ENCODE results near the gene JPH4. TPM values are rescaled to one million over a fixed set of nuclear protein-coding genes. Genes with fewer than 3 reads are reported as not detected.

JPH4 gene
- total RNA-seq, 8 experiments from 2014 or later = 1.6 to 41.5 (median 21.9) TPM

GRCh38 chr14:23564181-23564812 lies 14.3 kb downstream of the JPH4 start:
- in situ Hi-C loops (cut with MboI; ENCODE audit: low pct_unique_long_range_greater_than_20kb in 2 of 9, low sequenced_read_pairs in 9 of 9, unreplicated experiment in 9 of 9) = loop anchor here in 7 of 9 experiments (5.0 to 25.0 kb wide), 4 partner anchors 79 to 252 kb away; partner anchors contain the start of genes BCL2L2 (in 4 of the 7), PABPN1 (in 4 of the 7) and PPP1R3E (in 4 of the 7)
- WGBS, 10 experiments = 68 to 100% (median 87%) methylated on average over 1 to 9 of the region's 13 CpGs; no CpG with 5 or more reads in 3 of the 10 experiments

GRCh38 chr14:23563473-23564180 lies 15.0 kb downstream of the JPH4 start:
- in situ Hi-C loops (cut with MboI; ENCODE audit: low pct_unique_long_range_greater_than_20kb in 2 of 9, low sequenced_read_pairs in 9 of 9, unreplicated experiment in 9 of 9) = loop anchor here in 7 of 9 experiments (5.0 to 25.0 kb wide), 4 partner anchors 79 to 251 kb away; partner anchors contain the start of genes BCL2L2 (in 4 of the 7), PABPN1 (in 4 of the 7) and PPP1R3E (in 4 of the 7)

More at GRCh38 chr14:23564181-23564812, 14.3 kb downstream of the JPH4 start:
- ATAC-seq (replicated peaks in 6 of 8) = no peak
- Histone ChIP-seq H3K27ac (no peak overlapping the region), H3K4me1 (replicated peaks in 1 of 2) (peaks cover 20 to 26% of the 10 kb centered on the region in 2 donors), H3K4me3 (no peak overlapping the region)

GRCh38 chr14:23562822-23563472 lies 15.6 kb downstream of the JPH4 start:
- ATAC-seq (replicated peaks in 6 of 8) = peak in 6 of 8 experiments; percentile 4 to 43 (median 31)
- no peak overlapping the region for H3K4me3 ChIP-seq
- in situ Hi-C loops (cut with MboI; ENCODE audit: low pct_unique_long_range_greater_than_20kb in 2 of 9, low sequenced_read_pairs in 9 of 9, unreplicated experiment in 9 of 9) = loop anchor here in 7 of 9 experiments (5.0 to 25.0 kb wide), 4 partner anchors 78 to 251 kb away; partner anchors contain the start of genes BCL2L2 (in 4 of the 7), PABPN1 (in 4 of the 7) and PPP1R3E (in 4 of the 7)
- 90 to 100% methylated on average over 2 of the region's 2 CpGs; no CpG with 5 or more reads in 8 of the 10 experiments for WGBS, 10 experiments
- H3K4me1 ChIP-seq (replicated peaks in 1 of 2) = peaks cover 16 to 17% of the 10 kb centered on the region in 2 donors
- no peak overlapping the region for H3K27ac ChIP-seq

More at GRCh38 chr14:23563473-23564180, 15.0 kb downstream of the JPH4 start:
- no peak for ATAC-seq (replicated peaks in 6 of 8)
- Histone ChIP-seq H3K4me3 (no peak overlapping the region), H3K27ac (no peak overlapping the region), H3K4me1 (replicated peaks in 1 of 2) (peaks cover 18 to 22% of the 10 kb centered on the region in 2 donors)
- 53 to 100% (median 62%) methylated on average over 1 to 4 of the region's 14 CpGs; no CpG with 5 or more reads in 4 of the 10 experiments for WGBS, 10 experiments

- no peak for ATAC-seq (replicated peaks in 6 of 8)
- no peak overlapping the region for H3K27ac ChIP-seq
- in situ Hi-C loops (cut with MboI; ENCODE audit: low pct_unique_long_range_greater_than_20kb in 2 of 9, low sequenced_read_pairs in 9 of 9, unreplicated experiment in 9 of 9) = loop anchor here in 7 of 9 experiments (5.0 to 25.0 kb wide), 4 partner anchors 77 to 250 kb away; partner anchors contain the start of genes BCL2L2 (in 4 of the 7), PABPN1 (in 4 of the 7) and PPP1R3E (in 4 of the 7)
- H3K4me1 ChIP-seq (replicated peaks in 1 of 2) = peaks cover 18 to 19% of the 10 kb centered on the region in 2 donors
- 47 to 96% (median 90%) methylated on average over 2 to 11 of the region's 15 CpGs; no CpG with 5 or more reads in 2 of the 10 experiments for WGBS, 10 experiments
- H3K4me3 ChIP-seq = no peak overlapping the region
Measured at GRCh38 chr14:23561873-23562821, 16.4 kb downstream of the JPH4 start.

DNA sequence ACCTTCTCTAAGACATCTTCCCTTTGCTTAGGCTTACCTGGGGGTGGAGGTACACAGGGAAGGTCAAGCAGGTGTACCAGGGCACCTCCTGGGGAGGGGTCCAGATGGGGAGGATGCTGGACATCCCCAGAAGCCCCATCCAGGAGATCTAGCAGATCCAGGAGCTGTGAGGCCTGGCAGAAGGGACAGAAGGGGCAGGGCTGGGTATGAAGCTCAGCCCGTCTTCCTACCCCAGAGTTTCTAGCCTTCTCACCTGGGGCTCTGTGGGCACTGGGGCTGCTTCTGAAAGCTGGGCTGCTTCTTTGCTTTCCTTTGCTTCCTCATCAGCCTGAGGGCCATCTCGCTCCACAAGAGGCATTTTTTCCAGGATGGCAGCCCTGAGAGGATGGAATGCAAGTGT lies 17.3 kb downstream of the JPH4 start:
- Histone ChIP-seq H3K4me3 (no peak overlapping the region), H3K27ac (no peak overlapping the region), H3K4me1 (replicated peaks in 1 of 2) (peaks cover 19 to 20% of the 10 kb centered on the region in 2 donors)
- ATAC-seq (replicated peaks in 6 of 8) = no peak
- WGBS, 10 experiments = 60 to 100% (median 69%) methylated on average over 1 to 2 of the region's 2 CpGs; no CpG with 5 or more reads in 7 of the 10 experiments
- in situ Hi-C loops (cut with MboI; ENCODE audit: low pct_unique_long_range_greater_than_20kb in 2 of 9, low sequenced_read_pairs in 9 of 9, unreplicated experiment in 9 of 9) = loop anchor here in 7 of 9 experiments (5.0 to 25.0 kb wide), 4 partner anchors 76 to 249 kb away; partner anchors contain the start of genes BCL2L2 (in 4 of the 7), PABPN1 (in 4 of the 7) and PPP1R3E (in 4 of the 7)

DNA sequence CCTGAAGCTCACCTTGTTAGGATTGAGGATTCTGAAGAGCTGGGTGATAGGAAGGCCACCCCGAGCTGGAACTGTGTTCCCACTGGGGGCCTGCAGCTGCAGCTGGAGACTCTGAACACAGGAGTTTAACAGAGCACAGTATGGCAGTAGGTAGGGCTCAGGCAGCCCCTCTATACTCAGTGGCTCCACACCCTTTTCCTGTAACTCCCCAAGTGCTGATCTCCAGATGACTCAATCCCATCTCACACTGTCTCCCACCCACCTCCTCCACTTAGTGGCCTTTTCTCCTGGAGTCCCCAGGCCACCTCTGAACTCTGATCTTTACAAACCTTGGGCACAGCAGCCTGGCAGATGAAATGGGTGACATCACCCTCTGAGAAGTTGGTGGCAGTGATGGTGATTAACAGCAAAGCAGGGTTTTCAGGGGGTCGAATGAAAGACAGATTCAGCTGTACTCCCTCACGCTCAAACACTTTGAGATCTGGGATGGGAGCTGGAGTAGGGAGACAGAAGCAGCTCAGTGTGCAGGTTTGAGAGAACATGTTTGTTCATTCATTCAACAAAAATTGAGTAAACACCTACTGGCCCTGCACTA lies 18.6 kb downstream of the JPH4 start:
- ATAC-seq (replicated peaks in 6 of 8) = no peak
- no peak overlapping the region for H3K27ac ChIP-seq
- in situ Hi-C loops (cut with MboI; ENCODE audit: low pct_unique_long_range_greater_than_20kb in 2 of 9, low sequenced_read_pairs in 9 of 9, unreplicated experiment in 9 of 9) = loop anchor here (5.0 to 25.0 kb wide), 5 partner anchors 75 to 248 kb away; partner anchors contain the start of genes PABPN1 (in 5 of the 9), BCL2L2 (in 4 of the 9) and PPP1R3E (in 4 of the 9)
- 64 to 100% (median 83%) methylated on average over 1 to 3 of the region's 3 CpGs; no CpG with 5 or more reads in 7 of the 10 experiments for WGBS, 10 experiments
- no peak overlapping the region for H3K4me3 ChIP-seq
- H3K4me1 ChIP-seq (replicated peaks in 1 of 2) = peaks cover 20 to 22% of the 10 kb centered on the region in 2 donors

GRCh38 chr14:23559010-23559925 lies 19.3 kb downstream of the JPH4 start:
- ATAC-seq (replicated peaks in 6 of 8) = peak in 1 of 8 experiments; percentile 1
- Histone ChIP-seq H3K4me1 (replicated peaks in 1 of 2) (peaks cover 20 to 24% of the 10 kb centered on the region in 2 donors), H3K4me3 (no peak overlapping the region), H3K27ac (peak overlapping the region in 1 of 2 donors; percentile 7)
- in situ Hi-C loops (cut with MboI; ENCODE audit: low pct_unique_long_range_greater_than_20kb in 2 of 9, low sequenced_read_pairs in 9 of 9, unreplicated experiment in 9 of 9) = loop anchor here (10.0 to 25.0 kb wide), 4 partner anchors 74 to 247 kb away; partner anchors contain the start of genes PABPN1 (in 5 of the 9), BCL2L2 (in 4 of the 9) and PPP1R3E (in 4 of the 9)
- 24 to 100% (median 67%) methylated on average over 2 to 13 of the region's 21 CpGs; no CpG with 5 or more reads in 2 of the 10 experiments for WGBS, 10 experiments

DNA sequence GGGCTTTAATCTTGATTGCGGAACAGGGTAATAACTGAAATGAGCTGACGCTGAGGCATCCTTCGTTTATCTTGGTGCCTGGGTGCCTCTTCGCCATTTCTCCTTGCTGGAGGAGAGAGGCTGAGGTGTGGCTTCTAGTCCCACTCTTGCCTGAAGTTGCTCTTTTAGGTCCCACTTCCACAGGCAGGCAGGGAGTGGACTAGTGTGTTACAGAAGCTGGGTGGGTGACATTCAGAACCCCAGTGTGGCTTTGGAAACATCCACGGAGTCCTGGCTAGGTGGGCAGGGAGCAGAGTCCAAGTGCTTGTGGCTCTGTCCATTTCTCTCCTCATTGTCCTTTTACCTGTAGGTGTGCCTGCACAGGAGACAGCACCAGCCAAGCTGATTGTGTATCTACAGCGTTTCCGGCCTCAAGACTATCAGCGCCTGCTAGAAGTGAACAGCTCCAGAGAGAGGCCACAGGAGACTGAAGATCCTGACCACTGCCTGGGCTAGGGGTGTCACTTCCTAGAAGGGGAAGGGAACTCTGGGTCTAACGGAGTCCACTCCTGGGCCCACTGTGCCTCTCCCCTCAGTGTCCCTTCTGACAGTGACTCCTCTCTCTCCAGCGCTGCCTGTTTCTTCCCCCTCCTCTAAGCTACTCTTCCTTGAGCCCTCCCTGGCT lies 20.1 kb downstream of the JPH4 start:
- Histone ChIP-seq H3K27ac (peak overlapping the region in 1 of 2 donors; percentile 7), H3K4me1 (replicated peaks in 1 of 2) (peaks cover 20 to 24% of the 10 kb centered on the region in 2 donors), H3K4me3 (no peak overlapping the region)
- in situ Hi-C loops (cut with MboI; ENCODE audit: low pct_unique_long_range_greater_than_20kb in 2 of 9, low sequenced_read_pairs in 9 of 9, unreplicated experiment in 9 of 9) = loop anchor here (10.0 to 25.0 kb wide), 4 partner anchors 74 to 246 kb away; partner anchors contain the start of genes PABPN1 (in 5 of the 9), BCL2L2 (in 4 of the 9) and PPP1R3E (in 4 of the 9)
- ATAC-seq (replicated peaks in 6 of 8) = no peak
- 60 to 100% (median 93%) methylated on average over 1 to 6 of the region's 10 CpGs; no CpG with 5 or more reads in 1 of the 10 experiments for WGBS, 10 experiments

DNA sequence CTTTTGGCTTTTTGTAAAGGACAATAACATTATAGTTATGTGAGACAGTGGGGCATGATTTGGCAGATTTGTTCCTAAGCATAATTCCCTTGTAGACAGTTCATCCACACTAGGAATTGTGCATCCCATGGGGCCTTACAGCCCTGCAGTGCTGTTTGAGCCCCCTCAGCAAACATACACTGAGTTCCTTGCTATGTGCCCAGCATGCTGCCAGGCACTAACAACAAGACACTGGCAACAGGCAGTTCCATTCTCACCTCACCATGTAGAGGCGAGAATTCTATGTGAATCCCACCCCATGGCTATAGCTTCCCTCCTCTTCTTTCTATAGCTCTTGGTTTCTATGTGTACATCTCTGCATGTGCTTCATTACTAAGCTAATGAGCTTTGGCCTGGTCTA lies 20.6 kb downstream of the JPH4 start:
- Histone ChIP-seq H3K27ac (no peak overlapping the region), H3K4me1 (replicated peaks in 1 of 2) (peaks cover 20 to 24% of the 10 kb centered on the region in 2 donors), H3K4me3 (no peak overlapping the region)
- ATAC-seq (replicated peaks in 6 of 8) = no peak
- 86 to 100% (median 100%) methylated on average over 1 of the region's 1 CpG; no CpG with 5 or more reads in 6 of the 10 experiments for WGBS, 10 experiments
- in situ Hi-C loops (cut with MboI; ENCODE audit: low pct_unique_long_range_greater_than_20kb in 2 of 9, low sequenced_read_pairs in 9 of 9, unreplicated experiment in 9 of 9) = loop anchor here (10.0 to 25.0 kb wide), 4 partner anchors 73 to 246 kb away; partner anchors contain the start of genes PABPN1 (in 5 of the 9), BCL2L2 (in 4 of the 9) and PPP1R3E (in 4 of the 9)
